H1 (cell line): ENCODE measurements around the gene SLC6A17. TPM values are rescaled to one million over a fixed set of nuclear protein-coding genes. Genes with fewer than 3 reads are reported as not detected.

Experiments used
- NRF1 ChIP-seq: IDR thresholded peaks from 2 replicates; pipeline ENCODE4 v1.6.1; 2011; ENCODE audit warnings: mild to moderate bottlenecking, low read depth, low read length, improper control_type of control experiment
- polyA plus RNA-seq, 7 experiments: library from polyadenylated mRNA; depleted of rRNA in 3 of 7; stranded (reverse) in 5 of 7; unstranded in 2 of 7; fragments of >200 nt in 5 of 7; fragments of 200-250 nt in 2 of 7; gene quantifications; 1 replicate in 5 of 7; 2 replicates in 1 of 7; 4 replicates in 1 of 7; pipeline versions ENCODE4 v1.2.1 to v1.2.3, GENCODE V29; 2011 to 2013; ENCODE audit warnings: missing spikeins in 2 of 7, mixed read lengths in 2 of 7
- total RNA-seq: library from RNA; stranded (reverse); fragmentation: NEBNext Ultra II Directional; extraction: Animal tissue kit (Norgen Biotek cat#: 25700); gene quantifications from 2 replicates; pipeline ENCODE4 v1.2.1, GENCODE V29; 2021
- TF ChIP-seq, protein P1 (sequence below): IDR thresholded peaks from 2 replicates; pipeline ENCODE4 v1.6.1; 2011; ENCODE audit warnings: low read length, improper control_type of control experiment

SLC6A17 gene
- total and polyA plus RNA-seq, 2 of the 8 experiments (the other 6 are each of a cell fraction or from before 2014, with no cell fraction given) = 0.15 to 0.28 TPM

DNA sequence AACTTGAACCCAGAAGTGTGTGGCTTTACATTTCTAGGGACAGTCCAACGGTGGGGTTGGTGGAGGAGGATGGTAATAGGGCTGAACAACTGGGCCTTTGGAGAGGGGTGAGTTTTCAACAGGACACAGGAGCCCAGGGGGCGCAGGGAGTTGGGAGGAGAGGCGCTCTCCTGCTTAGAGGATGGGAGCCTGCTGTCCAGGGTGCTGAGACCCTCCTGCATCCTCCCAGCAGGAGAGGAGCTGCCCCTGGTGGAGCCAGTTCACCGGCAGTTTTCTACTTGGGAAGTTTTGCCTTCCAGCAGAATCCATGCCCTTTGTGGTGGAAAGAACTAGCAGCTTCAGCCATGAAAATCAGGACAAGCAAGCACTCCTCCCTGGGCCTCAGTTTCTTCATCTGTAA is 68.4 kb downstream of the SLC6A17 start (continued):
- TF ChIP-seq, protein P1, sequence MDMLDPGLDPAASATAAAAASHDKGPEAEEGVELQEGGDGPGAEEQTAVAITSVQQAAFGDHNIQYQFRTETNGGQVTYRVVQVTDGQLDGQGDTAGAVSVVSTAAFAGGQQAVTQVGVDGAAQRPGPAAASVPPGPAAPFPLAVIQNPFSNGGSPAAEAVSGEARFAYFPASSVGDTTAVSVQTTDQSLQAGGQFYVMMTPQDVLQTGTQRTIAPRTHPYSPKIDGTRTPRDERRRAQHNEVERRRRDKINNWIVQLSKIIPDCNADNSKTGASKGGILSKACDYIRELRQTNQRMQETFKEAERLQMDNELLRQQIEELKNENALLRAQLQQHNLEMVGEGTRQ = no peak
- no peak for TF ChIP-seq NRF1
